Breast epithelium (tissue), 4 donors: Measurements from ENCODE around the gene PC. TPM values are rescaled to one million over a fixed set of nuclear protein-coding genes. Genes with fewer than 3 reads are reported as not detected.

Experiments used
- DNase-seq, 2 donors: peaks; one replicate each; pipeline ENCODE4 v3.0.0-alpha.2; 2019; ENCODE audit warnings: low spot score in 2 of 2
- H3K27ac ChIP-seq, 2 donors: fragments of 200-600 bp; sonication (generic) in 1 of 2; one replicate each; pipeline ENCODE4 v1.5.1; 2016 to 2019; ENCODE audit warnings: mild to moderate bottlenecking in 1 of 2
- H3K27me3 ChIP-seq, 2 donors: fragments of 200-600 bp; sonication (generic) in 1 of 2; one replicate each; pipeline versions ENCODE4 v1.5.1 to v1.6.0; 2017 to 2019; ENCODE audit warnings: control low read depth in 1 of 2, mild to moderate bottlenecking in 1 of 2
- H3K36me3 ChIP-seq: fragments of 200-600 bp; one replicate; pipeline ENCODE4 v1.5.1; 2019
- H3K4me1 ChIP-seq, 2 donors: fragments of 200-600 bp; sonication (generic); one replicate each; pipeline ENCODE4 v1.5.1; 2016 to 2019; ENCODE audit warnings: control low read depth in 1 of 2
- H3K4me3 ChIP-seq, 3 donors: fragments of 200-600 bp; sonication (generic); 1 replicate in 2 of 3; 2 replicates in 1 of 3; pipeline ENCODE4 v1.5.1; 2016 to 2019; ENCODE audit warnings: mild to moderate bottlenecking in 3 of 3, moderate library complexity in 2 of 3
- H3K9me3 ChIP-seq, 2 donors: fragments of 200-600 bp; sonication (generic) in 1 of 2; one replicate each; pipeline ENCODE4 v1.5.1; 2016 to 2019; ENCODE audit warnings: control low read depth in 1 of 2
- POLR2A ChIP-seq: fragments of 450-650 bp; IDR thresholded peaks from one replicate; pipeline ENCODE4 v1.6.1; 2016; ENCODE audit warnings: antibody characterized with exemption, mild to moderate bottlenecking, moderate library complexity
- POLR2AphosphoS5 ChIP-seq, 3 donors: sonication (generic); formaldehyde crosslinking; IDR thresholded peaks; one replicate each; pipeline ENCODE4 v1.6.1; 2017; ENCODE audit warnings: antibody characterized with exemption in 3 of 3
- intact Hi-C: fragments of 100-400 bp; cut with DNase I; formaldehyde crosslinking; loops from one replicate; pipeline ENCODE4 v1.15.1; 2023; ENCODE audit warnings: low total_unique reads
- total RNA-seq, 3 donors: library from RNA; depleted of rRNA; stranded (reverse); fragments of >200 nt; gene quantifications; one replicate each; pipeline ENCODE4 v1.1.0, GENCODE V29; 2016
- TF ChIP-seq, protein P1 (sequence below), 3 donors: fragments of 450-650 bp; IDR thresholded peaks; one replicate each; pipeline ENCODE4 v1.5.1; 2016 to 2017; ENCODE audit warnings: antibody characterized with exemption in 3 of 3, mild to moderate bottlenecking in 3 of 3, moderate library complexity in 3 of 3

The PC gene
- total RNA-seq, 3 donors from 2014 or later, result 35.4 to 137 (median 50.2) TPM

DNA sequence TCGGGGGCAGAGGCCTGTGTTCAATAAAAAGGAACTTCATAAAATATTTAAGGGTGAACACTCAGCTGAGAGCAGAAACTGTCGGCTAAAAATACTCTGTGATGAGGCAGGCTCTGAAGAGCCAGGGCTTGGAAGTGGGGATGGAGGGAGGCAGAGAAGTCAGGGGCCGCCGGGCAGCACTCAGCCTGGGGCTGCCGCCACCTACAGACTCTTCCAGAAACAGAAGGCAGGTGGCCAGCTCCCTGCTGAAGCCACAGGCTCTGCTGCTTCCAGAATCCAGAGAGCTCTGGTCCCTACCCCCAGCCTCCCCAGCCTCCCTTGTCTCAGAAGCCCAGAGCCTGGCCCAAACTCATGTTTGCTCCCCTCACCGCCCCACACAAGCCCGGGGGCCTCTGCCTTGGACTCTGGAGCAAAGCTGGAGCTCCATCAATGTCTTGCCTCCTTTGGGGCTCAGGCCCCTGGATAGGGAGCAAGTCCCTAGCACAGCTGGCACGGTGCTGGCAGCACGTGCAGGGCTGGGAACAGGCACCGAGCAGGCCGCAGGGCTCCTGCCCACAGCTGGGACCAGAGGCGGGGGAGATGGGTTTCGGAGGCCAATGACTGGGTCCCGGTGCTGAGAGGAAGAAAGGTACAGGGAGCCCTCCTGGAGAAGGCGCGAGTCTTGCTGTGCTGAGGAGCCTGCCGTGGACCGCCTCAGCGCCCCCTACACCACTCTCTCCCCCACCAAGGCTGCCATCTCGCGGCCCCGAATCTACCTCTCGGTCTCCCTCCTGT, 93.1 kb downstream of the PC start:
- H3K27ac ChIP-seq, result no peak overlapping the region
- H3K4me3 ChIP-seq, result no peak overlapping the region
- no peaks in the 10 kb centered on the region for H3K4me1 ChIP-seq
- H3K36me3 ChIP-seq, result no peaks in the 10 kb centered on the region
- intact Hi-C loops, result no loop called here
- no peaks in the 10 kb centered on the region for H3K9me3 ChIP-seq
- TF ChIP-seq, protein P1, sequence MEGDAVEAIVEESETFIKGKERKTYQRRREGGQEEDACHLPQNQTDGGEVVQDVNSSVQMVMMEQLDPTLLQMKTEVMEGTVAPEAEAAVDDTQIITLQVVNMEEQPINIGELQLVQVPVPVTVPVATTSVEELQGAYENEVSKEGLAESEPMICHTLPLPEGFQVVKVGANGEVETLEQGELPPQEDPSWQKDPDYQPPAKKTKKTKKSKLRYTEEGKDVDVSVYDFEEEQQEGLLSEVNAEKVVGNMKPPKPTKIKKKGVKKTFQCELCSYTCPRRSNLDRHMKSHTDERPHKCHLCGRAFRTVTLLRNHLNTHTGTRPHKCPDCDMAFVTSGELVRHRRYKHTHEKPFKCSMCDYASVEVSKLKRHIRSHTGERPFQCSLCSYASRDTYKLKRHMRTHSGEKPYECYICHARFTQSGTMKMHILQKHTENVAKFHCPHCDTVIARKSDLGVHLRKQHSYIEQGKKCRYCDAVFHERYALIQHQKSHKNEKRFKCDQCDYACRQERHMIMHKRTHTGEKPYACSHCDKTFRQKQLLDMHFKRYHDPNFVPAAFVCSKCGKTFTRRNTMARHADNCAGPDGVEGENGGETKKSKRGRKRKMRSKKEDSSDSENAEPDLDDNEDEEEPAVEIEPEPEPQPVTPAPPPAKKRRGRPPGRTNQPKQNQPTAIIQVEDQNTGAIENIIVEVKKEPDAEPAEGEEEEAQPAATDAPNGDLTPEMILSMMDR (IDR thresholded peaks at IDR 0.05), result no peak
- no peak for TF ChIP-seq POLR2A
- TF ChIP-seq POLR2AphosphoS5 (IDR thresholded peaks at IDR 0.05), result no peak
- DNase-seq, result no peak
- no peaks in the 10 kb centered on the region for H3K27me3 ChIP-seq

DNA sequence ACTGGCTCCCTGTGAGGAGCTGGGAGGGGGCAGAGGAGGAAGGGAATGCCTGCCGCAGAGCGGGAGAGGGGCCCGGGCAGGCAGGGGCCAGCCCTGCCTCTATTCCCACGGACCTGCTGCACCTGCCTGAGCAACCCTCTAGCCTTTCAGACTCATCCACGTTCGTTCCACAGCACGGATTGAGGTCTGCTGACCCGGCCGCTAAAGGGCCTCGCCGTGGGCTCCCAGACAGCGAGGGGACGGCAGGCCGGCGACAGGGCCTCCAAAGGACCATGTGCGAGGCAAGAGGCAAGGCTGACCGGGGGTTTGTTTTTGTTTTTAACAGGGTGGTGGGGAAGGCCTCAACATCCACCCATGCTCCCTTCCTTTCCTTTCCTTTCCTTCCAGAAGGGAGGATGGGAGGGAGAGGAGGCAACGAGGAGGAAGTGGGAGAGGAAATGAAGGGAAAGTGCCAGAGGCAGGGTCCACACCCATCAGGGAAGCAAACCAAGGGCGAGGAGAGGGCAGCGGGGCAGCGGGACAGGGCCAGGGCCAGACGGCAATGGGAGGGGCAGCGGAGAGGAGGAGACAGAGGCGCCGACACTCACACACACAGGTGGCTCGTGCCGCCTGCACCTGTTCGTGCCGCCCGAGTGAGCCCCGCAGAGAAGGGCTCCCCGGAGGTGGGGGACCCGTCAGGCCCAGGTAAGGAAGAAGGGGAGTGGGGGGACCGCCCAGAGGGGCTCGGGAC, 93.8 kb downstream of the PC start:
- Histone ChIP-seq H3K27ac (no peak overlapping the region), H3K4me1 (no peaks in the 10 kb centered on the region), H3K9me3 (no peaks in the 10 kb centered on the region), H3K36me3 (no peaks in the 10 kb centered on the region), H3K27me3 (no peaks in the 10 kb centered on the region), H3K4me3 (no peak overlapping the region)
- no peak for DNase-seq
- intact Hi-C loops, result no loop called here
- TF ChIP-seq POLR2A (no peak), POLR2AphosphoS5 (IDR thresholded peaks at IDR 0.05) (no peak)
- TF ChIP-seq, protein P1 (IDR thresholded peaks at IDR 0.05), result no peak

DNA sequence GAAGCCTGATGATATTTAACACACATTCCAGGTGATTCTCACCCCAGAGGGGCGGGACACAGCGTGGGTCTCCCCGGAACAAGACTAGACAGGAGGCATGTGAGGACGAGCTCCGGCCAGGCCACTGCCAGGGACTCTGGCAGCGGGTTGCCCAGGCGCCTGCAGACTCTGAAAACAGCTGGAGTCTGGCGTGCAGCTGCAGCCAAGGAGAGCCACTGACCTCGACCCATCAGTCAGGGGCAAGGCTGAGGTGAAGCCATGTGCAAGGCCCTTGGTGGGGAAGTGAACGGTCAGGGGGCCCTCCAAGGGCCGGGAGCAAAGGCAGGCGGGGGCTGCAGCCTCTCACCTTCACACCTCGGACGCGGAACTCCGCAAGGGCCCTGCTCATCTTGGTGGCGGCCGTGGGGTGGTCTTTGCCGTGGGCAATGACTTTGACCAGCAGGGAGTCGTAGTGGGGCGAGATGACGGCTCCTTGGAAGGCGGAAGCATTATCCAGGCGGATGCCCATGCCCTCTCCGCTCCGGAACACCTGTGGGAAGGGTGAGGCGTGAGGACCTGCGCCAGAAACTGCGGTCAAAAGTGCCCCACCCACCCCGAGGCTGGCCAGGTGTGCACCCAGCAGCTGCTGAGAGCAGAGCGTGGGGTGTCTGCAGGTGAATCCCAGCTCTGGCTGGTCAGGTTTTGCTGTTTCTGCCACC, 94.6 kb downstream of the PC start:
- intact Hi-C loops, result no loop called here
- no peaks in the 10 kb centered on the region for H3K9me3 ChIP-seq
- H3K36me3 ChIP-seq, result no peaks in the 10 kb centered on the region
- no peak for TF ChIP-seq POLR2AphosphoS5 (IDR thresholded peaks at IDR 0.05)
- TF ChIP-seq POLR2A, result no peak
- TF ChIP-seq, protein P1 (IDR thresholded peaks at IDR 0.05), result no peak
- H3K4me1 ChIP-seq, result no peaks in the 10 kb centered on the region
- no peak for DNase-seq
- no peak overlapping the region for H3K4me3 ChIP-seq
- no peaks in the 10 kb centered on the region for H3K27me3 ChIP-seq
- no peak overlapping the region for H3K27ac ChIP-seq

DNA sequence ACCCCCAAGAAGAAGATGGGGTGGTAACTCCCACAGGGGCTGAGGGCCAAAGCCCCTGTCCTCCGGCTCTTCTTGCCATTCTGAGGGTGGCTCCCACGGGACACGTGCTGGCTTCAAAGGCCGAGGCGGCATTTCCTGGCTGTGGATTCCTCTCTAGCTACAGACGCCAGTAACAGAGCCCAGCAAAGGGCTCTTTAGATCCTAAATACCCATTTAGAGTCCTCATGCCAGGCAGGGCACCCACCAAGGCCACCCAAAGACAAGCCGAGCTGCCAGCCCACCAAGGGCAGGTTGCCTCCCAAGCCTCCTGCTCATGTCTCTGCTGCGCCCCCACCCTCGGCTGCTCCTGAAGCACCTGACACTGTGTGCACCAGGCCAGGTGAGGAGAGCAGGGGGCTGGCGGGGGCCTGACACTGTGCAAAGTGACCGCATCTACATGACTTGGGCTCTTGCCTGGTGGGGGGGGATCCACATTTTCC, 95.6 kb downstream of the PC start:
- no peaks in the 10 kb centered on the region for H3K27me3 ChIP-seq
- H3K9me3 ChIP-seq, result no peaks in the 10 kb centered on the region
- no peak overlapping the region for H3K27ac ChIP-seq
- TF ChIP-seq POLR2AphosphoS5 (IDR thresholded peaks at IDR 0.05) (no peak), POLR2A (no peak)
- TF ChIP-seq, protein P1 (IDR thresholded peaks at IDR 0.05), result no peak
- intact Hi-C loops, result no loop called here
- no peak for DNase-seq
- H3K4me3 ChIP-seq, result no peak overlapping the region
- H3K4me1 ChIP-seq, result no peaks in the 10 kb centered on the region
- H3K36me3 ChIP-seq, result no peaks in the 10 kb centered on the region
